ENCODE results near the gene E2F3. TPM values are rescaled to one million over a fixed set of nuclear protein-coding genes. Genes with fewer than 3 reads are reported as not detected.

Gene E2F3
- polyA plus RNA-seq, 2 of the 4 experiments (the other 2 are of a cell fraction): 14.4 to 18.0 TPM

DNA sequence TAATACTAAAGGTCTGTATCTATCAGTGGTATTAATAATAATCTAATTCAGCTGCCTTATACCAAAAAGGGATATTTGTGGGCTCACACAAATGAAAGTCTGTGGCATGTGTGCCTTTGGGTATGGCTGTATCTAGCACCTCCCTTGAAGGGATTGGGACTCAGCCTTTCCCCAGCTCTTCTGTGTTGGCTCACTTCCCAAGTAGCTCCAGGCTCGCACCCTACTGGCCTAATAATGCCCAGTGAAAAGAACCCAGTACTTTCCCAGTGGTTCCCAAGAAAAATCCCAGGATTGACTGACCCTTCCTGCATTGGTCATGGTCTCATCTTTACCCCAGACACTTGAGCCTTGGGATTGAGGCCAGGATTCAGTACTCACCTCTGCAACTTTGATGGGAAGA lies 71.8 kb downstream of the E2F3 start:
- ATAC-seq (no peak), DNase-seq (ENCODE audit: low read depth in 1 of 2, low spot score in 1 of 2) (no peak), FAIRE-seq (no peak)
- POLR2A ChIA-PET: no interaction called here
- TF ChIP-seq TP53 (CRISPR knock-in tag; IDR thresholded peaks at IDR 0.05) (no peak), CEBPB (IDR thresholded peaks at IDR 0.05) (no peak), SREBF2 (IDR thresholded peaks at IDR 0.05) (no peak), HOXB13 (CRISPR knock-in tag; IDR thresholded peaks at IDR 0.05; ENCODE audit: low read depth) (no peak), ZC3H11A (IDR thresholded peaks at IDR 0.05) (no peak)
- TF ChIP-seq, protein P1, sequence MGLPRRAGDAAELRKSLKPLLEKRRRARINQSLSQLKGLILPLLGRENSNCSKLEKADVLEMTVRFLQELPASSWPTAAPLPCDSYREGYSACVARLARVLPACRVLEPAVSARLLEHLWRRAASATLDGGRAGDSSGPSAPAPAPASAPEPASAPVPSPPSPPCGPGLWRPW (IDR thresholded peaks at IDR 0.05): no peak
- TF ChIP-seq, protein P2, sequence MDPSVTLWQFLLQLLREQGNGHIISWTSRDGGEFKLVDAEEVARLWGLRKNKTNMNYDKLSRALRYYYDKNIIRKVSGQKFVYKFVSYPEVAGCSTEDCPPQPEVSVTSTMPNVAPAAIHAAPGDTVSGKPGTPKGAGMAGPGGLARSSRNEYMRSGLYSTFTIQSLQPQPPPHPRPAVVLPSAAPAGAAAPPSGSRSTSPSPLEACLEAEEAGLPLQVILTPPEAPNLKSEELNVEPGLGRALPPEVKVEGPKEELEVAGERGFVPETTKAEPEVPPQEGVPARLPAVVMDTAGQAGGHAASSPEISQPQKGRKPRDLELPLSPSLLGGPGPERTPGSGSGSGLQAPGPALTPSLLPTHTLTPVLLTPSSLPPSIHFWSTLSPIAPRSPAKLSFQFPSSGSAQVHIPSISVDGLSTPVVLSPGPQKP (IDR thresholded peaks at IDR 0.05; ENCODE audit: low read depth, low read length): no peak
- Histone ChIP-seq H3K4me2 (no peak overlapping the region), H3K4me1 (no peaks in the 10 kb centered on the region), H3K4me3 (no peak overlapping the region), H3K27ac (no peak overlapping the region), H3K9me3 (no peaks in the 10 kb centered on the region)
- CTCF ChIA-PET: no interaction called here
- 89% methylated on average over 1 of the region's 1 CpG for WGBS (ENCODE audit: missing lambda C conversion rate)

DNA sequence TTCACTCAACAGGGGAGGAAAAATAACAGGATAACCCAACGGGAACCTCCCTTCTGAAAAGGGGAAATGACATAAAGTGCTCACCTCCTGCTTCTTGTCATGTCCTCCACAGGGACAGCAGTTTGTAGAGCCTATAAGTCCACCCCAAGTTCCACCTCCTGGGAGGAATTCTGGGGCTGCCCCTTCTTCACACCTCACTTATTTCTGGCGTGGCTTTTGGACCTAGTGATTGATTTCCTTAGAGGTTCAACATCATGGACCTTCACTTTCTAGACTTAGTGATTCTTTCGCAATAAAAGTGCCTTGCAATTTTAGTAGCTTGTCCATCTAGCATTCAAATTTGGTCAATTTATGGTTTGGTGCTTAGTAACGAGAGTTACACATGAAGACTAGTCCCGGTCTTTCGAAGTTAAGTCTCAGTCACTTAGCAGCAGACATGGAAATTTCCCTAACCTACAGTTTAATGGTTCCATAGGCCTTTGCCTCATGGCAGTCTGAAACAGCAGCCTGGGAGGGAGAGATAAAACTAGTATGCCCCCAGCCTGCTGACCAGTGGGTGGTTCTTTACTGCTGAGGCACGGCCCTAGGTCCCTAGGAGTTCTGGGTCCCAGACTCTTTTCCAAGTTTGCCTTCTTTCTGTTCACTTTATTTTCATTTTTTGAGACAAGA lies 73.3 kb downstream of the E2F3 start:
- H3K9me3 ChIP-seq: no peaks in the 10 kb centered on the region
- no peak for FAIRE-seq
- H3K27ac ChIP-seq: no peak overlapping the region
- no peaks in the 10 kb centered on the region for H3K4me1 ChIP-seq
- ChIA-PET CTCF (no interaction called here), POLR2A (no interaction called here)
- 93% methylated on average over 7 of the region's 7 CpGs for WGBS (ENCODE audit: missing lambda C conversion rate)
- ATAC-seq: no peak
- DNase-seq (ENCODE audit: low read depth in 1 of 2, low spot score in 1 of 2): no peak
- no peak overlapping the region for H3K4me2 ChIP-seq
- no peak for TF ChIP-seq HOXB13 (CRISPR knock-in tag; IDR thresholded peaks at IDR 0.05; ENCODE audit: low read depth)
- H3K4me3 ChIP-seq: no peak overlapping the region

DNA sequence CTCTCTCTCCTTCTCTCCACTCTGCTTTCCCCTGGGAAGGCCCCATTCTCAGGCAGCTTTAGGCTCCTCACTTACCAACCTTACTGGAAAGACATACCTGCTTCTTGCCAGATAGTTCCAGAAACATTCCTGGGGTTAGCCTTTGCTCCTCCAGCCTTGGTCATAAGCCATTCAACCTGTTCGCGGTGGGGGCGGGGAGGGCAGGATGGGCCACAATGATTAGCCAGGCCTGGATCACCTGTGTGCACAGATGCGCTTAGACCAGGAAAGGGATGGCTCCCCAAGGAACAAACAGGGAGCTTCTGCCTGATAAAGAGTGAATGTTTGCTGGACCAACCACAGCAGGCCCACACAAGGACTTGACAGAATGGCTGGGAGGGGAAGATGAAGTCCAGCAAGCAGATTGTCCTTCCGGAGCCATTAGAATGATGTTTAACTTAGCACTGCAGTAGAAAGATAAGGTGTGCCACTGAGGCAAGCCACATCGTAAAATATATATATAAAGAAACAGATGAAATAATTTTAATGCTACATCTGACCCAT lies 74.9 kb downstream of the E2F3 start:
- POLR2A ChIA-PET: no interaction called here
- CTCF ChIA-PET: interaction anchor here (0.6 kb wide), 1 partner anchor 20 kb away, joined by 3 read pairs; no protein-coding TSS in a partner anchor
- no peak for FAIRE-seq
- Histone ChIP-seq H3K4me2 (no peak overlapping the region), H3K27ac (no peak overlapping the region), H3K9me3 (no peaks in the 10 kb centered on the region), H3K4me1 (no peaks in the 10 kb centered on the region), H3K4me3 (no peak overlapping the region)
- TF ChIP-seq RNF2 (IDR thresholded peaks at IDR 0.05; ENCODE audit: borderline replicate concordance, low read depth): no peak
- no peak for TF ChIP-seq TP53 (CRISPR knock-in tag; IDR thresholded peaks at IDR 0.05)
- TF ChIP-seq POLR2AphosphoS2 (conservative IDR thresholded peaks at IDR 0.05; ENCODE audit: low read length): no peak
- TF ChIP-seq, protein P3, sequence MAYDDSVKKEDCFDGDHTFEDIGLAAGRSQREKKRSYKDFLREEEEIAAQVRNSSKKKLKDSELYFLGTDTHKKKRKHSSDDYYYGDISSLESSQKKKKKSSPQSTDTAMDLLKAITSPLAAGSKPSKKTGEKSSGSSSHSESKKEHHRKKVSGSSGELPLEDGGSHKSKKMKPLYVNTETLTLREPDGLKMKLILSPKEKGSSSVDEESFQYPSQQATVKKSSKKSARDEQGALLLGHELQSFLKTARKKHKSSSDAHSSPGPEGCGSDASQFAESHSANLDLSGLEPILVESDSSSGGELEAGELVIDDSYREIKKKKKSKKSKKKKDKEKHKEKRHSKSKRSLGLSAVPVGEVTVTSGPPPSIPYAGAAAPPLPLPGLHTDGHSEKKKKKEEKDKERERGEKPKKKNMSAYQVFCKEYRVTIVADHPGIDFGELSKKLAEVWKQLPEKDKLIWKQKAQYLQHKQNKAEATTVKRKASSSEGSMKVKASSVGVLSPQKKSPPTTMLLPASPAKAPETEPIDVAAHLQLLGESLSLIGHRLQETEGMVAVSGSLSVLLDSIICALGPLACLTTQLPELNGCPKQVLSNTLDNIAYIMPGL (CRISPR knock-in tag; IDR thresholded peaks at IDR 0.05; ENCODE audit: borderline replicate concordance): no peak
- TF ChIP-seq, protein P4, sequence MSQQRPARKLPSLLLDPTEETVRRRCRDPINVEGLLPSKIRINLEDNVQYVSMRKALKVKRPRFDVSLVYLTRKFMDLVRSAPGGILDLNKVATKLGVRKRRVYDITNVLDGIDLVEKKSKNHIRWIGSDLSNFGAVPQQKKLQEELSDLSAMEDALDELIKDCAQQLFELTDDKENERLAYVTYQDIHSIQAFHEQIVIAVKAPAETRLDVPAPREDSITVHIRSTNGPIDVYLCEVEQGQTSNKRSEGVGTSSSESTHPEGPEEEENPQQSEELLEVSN (IDR thresholded peaks at IDR 0.05; ENCODE audit: borderline replicate concordance, low read depth): no peak
- TF ChIP-seq NPAS2 (CRISPR knock-in tag; IDR thresholded peaks at IDR 0.05; ENCODE audit: borderline replicate concordance): no peak
- no peak for TF ChIP-seq ZNF302 (CRISPR knock-in tag; IDR thresholded peaks at IDR 0.05)
- TF ChIP-seq, protein P5, sequence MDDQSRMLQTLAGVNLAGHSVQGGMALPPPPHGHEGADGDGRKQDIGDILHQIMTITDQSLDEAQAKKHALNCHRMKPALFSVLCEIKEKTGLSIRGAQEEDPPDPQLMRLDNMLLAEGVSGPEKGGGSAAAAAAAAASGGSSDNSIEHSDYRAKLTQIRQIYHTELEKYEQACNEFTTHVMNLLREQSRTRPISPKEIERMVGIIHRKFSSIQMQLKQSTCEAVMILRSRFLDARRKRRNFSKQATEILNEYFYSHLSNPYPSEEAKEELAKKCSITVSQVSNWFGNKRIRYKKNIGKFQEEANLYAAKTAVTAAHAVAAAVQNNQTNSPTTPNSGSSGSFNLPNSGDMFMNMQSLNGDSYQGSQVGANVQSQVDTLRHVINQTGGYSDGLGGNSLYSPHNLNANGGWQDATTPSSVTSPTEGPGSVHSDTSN (IDR thresholded peaks at IDR 0.05): no peak
- TF ChIP-seq TFCP2L1 (CRISPR knock-in tag; IDR thresholded peaks at IDR 0.05): no peak
- TF ChIP-seq POLR2A (IDR thresholded peaks at IDR 0.05; ENCODE audit: low read length): no peak
- TF ChIP-seq ZFP36 (IDR thresholded peaks at IDR 0.05; ENCODE audit: borderline replicate concordance, partially characterized antibody): no peak
- TF ChIP-seq MAZ (IDR thresholded peaks at IDR 0.05; ENCODE audit: borderline replicate concordance, low read depth, low read length): no peak
- 94% methylated on average over 6 of the region's 6 CpGs for WGBS (ENCODE audit: missing lambda C conversion rate)
- DNase-seq (ENCODE audit: low read depth in 1 of 2, low spot score in 1 of 2): no peak
- ATAC-seq: no peak

Data from A549 (cell line).